GM12892 (cell line): Measurements from ENCODE around the gene TNXB.

Source experiments
- POLR2A ChIP-seq: IDR thresholded peaks from 2 replicates; pipeline ENCODE4 v1.6.1; 2011; ENCODE audit warnings: low read depth, low read length, control low read depth
- TAF1 ChIP-seq: IDR thresholded peaks from 2 replicates; pipeline ENCODE4 v1.6.1; 2011; ENCODE audit warnings: low read depth, mild to moderate bottlenecking, control low read depth, low read length, borderline replicate concordance

GRCh38 chr6:32088487-32089049, 20.6 kb downstream of the TNXB start:
- TF ChIP-seq TAF1 (no peak), POLR2A (no peak)
